NCI-H1417 treated with DMSO at 0.1 percent for 48 hours (cell line): ENCODE data around the gene TSPEAR.
"Not testable (repeated sequence)": the region's sequence is repeated elsewhere in the genome, so short reads cannot be mapped to it uniquely, and the experiment has no call there.

ENCODE experiments used
- DNase-seq: peaks from one replicate; lab custom pipeline; 2025; lab: John Stamatoyannopoulos, UW

TSPEAR gene

DNA sequence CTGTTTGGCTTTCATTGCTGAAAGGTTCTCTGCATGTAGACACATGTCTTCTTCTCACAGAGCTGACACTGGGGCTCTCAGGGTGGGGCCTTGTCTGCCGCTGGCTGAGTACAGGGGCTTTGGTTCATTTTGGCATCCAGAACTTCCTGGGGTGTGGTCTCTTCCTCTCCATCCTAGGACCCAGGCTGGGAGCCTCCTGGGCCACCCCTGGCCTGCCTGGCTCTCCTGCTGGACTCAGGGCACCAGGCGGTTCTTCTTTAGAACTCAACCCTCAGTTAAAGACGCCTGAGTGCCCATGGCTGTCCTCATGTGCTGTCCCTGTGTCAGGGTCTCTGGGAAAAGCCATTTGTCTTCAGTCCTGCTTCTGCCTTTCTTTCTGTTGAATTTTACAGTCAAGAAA, 125.5 kb downstream of the TSPEAR start:
- no peak for DNase-seq

DNA sequence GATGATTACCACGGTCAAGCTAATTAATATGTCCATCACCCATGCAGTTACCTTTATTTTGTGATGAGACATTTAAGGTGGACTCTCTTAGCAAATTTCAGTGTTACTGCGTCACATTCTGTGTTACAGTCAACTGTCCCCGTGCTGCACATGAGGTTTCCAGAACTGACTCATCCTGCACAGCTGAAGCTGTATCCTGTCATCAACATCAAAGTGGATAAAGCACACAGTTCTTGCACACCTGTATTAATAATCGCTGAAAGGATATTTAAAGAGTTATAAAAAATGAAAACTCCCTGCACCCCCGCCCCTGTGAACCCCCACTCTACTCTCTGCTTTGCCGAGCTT, 127.6 kb downstream of the TSPEAR start:
- peak; percentile 80 for DNase-seq

DNA sequence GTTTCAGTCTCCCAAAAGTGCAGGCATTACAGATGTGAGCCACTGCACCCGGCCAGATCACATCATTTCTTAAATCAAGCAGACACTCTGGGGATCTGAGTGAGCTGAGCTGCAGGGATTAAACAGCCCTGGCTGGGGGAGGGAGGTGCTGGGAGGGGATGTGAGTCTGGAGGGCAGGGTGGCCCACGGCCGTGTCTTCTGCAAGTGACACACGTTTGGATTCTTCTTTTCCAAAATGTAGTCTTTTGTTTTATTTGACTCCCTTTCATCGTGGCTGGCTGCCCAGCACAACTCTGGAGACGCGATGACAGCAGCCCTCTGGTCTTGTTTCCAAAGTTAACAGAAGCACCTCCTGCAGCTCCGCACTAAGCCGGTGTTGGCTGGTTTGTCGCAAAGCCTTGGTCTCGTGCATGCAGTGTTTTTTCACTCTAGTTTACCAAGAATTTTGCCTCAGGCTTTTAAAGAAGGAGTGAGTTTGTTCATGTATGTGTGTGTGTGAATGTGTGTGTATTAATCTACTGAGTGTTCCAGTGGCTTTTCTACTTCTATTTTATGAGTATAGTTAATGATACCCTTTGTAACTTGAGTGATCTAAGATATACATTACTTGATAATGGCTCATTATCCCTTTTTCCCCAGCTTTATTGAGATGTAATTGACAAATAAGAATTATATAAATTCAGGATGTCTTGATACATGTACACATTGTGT, 128.1 kb downstream of the TSPEAR start:
- DNase-seq = peak; percentile 80

DNA sequence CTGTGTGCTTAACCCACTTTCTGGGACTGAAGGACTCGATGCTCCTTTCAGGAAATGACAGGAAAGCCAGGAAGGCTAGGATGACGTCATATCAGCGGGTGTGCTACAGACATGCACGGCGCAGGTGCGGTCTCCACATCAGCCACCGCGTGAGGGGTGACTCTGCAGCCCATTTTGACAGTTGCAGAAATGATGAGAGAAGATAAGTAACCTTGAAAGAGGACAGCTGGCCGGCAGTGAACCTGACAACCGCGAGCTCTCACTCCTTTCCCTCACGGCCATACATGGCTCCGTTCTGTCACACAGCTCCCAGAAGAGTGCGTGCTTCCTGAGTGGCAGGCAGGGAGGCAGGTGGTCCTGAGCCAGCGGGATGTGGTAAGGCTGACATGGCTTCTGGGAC, 129.3 kb downstream of the TSPEAR start:
- no peak for DNase-seq

DNA sequence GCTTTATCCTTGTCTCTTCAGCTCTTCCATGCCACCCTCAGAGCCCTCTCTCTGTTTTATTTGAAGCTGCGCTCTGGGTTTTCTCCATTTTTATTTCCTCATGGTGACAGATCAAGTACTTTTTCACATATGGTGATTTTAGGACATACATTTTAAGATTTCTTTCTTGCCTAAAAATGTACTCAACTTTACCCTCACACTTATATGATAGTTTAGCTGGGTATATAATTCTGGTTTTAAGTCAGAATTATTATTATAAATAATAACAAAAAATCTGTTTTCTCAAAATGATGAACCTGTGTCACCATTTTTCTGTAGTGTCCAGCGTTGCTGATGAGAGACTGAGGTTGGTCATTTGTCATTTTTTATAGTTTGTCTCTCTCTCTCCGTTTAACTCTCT, 130.2 kb downstream of the TSPEAR start:
- DNase-seq = no peak

DNA sequence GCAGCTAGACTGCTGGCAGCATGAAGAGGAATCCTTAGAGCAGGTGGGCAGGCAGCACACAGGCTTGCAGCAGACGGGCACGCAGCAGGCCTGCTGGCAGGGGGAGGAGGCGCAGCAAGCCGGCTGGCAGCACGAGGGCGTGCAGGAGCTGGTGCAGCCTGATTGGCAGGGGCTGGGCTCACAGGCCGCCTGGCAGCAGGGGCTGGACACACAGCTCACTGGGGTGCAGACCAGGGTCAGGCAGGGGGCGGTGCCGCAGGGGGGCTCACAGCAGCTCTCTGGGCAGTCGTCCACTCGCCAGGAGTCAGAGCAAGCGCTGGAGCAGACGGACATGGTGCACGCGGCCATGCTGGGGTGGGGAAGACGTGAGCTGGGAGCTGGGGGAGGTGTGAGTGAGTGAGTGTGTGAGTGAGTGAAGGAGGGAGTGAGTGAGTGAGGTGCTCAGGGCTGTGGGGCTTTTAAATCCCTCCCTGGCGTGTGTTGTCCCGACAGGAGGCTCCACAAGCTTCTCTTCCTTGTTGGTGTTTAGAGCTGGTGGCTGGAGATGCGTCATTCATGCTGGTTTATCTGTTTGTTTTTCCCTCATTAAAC, 131.0 kb downstream of the TSPEAR start, which contains the start of gene KRTAP10-5:
Gene KRTAP10-5 (minus strand): TSS at position 374 of the 591 bp plus-strand sequence. CDS start 26 bp downstream, at position 348.
- not testable (repeated sequence) for DNase-seq

DNA sequence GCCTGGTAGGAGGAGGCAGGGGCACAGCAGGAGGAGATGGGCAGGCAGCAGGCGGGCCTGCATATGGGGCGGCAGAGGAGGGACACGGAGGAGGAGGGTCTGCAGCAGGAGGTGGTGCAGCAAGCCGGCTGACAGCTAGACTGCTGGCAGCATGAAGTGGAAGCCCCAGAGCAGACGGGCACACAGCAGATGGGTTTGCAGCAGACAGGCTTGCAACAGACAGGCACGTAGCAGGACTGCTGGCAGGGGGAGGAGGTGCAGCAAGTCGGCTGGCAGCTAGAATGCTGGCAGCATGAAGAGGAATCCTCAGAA, 131.6 kb downstream of the TSPEAR start:
- DNase-seq = no peak

DNA sequence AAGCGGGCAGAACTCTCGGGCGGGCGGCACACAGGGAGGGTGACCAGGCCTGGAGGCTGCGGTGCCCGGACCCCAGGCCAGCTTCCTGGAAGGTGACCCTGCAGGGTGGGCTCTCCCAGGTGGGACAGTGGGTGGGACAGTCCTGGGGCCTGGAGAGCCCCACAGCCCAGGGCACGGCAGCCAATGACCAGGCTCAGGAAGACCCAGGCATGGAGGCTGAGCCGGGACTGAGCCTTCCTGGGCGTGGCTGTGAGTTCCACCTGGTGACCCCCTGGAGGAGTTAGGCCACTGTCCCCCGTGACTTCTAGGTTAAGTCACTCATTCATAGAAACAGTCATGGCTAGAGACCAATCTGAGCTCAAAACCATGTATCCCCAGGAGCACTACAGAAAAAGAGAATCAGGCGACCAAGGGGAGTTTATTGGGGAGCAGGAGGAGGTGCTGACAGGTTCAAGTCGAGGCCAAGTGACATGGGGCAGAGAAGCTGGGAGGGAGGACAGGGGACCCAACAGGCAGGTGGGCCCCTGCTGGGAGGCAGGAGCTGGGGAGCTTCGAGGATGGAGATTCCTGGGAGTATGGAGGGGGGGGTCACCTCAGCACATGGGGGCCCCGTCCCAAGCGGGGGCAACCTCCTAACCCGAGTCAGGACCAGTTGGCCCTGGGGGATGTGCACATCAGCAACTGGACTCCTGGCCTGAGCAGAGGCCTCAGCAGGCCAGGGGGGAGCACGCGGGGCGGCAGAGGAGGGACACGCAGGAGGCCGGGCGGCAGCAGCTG, 132.1 kb downstream of the TSPEAR start:
- no peak for DNase-seq

DNA sequence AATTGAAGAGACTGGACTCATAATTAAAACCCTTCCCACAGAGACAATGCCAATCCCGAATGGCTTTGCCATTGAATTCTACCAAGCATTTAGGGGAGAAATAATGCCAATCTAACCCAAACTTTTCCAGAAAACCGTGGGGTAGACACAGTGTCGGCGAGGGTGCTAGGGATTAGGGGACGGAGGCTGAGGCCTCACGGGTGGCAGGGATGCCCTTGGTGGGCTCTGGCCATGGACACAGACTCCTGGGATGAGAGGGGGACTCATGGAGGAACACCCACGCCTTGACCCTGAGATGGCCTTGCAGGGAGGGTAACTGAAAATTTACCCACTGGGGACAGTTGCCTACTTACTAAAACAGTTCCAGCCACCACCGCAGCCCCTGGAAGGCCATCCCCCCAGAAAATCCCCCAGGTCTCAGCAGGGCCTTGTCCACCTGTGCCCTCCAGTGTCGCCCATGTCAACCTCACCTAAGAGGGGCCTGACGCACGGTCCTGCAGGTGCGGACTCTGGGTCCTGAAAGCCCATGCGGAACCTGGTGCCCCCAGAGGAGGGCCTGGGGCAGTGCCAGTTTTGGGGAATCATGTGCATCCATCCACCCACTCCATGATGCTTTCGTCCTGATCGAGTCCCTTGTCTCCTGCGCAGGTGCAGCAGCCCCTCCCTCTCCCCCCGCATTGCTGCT, 132.9 kb downstream of the TSPEAR start:
- DNase-seq = no peak

DNA sequence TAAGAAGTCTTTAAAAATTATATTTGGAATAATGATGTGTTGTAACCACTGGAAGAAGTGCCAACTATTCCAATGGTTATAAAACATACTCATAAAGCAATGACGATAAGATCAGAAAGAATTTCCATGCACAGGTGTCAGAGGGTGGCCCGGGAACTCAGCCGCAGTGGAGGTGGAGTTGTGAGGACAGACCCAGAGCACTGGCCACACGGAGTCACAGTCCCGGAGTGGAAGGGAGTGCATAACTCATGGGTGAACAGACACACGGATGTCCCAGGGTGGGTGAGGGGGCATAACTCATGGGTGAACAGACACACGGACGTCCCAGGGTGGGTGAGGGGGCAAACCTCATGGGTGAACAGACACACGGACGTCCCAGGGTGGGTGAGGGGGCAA, 135.3 kb downstream of the TSPEAR start:
- no peak for DNase-seq

DNA sequence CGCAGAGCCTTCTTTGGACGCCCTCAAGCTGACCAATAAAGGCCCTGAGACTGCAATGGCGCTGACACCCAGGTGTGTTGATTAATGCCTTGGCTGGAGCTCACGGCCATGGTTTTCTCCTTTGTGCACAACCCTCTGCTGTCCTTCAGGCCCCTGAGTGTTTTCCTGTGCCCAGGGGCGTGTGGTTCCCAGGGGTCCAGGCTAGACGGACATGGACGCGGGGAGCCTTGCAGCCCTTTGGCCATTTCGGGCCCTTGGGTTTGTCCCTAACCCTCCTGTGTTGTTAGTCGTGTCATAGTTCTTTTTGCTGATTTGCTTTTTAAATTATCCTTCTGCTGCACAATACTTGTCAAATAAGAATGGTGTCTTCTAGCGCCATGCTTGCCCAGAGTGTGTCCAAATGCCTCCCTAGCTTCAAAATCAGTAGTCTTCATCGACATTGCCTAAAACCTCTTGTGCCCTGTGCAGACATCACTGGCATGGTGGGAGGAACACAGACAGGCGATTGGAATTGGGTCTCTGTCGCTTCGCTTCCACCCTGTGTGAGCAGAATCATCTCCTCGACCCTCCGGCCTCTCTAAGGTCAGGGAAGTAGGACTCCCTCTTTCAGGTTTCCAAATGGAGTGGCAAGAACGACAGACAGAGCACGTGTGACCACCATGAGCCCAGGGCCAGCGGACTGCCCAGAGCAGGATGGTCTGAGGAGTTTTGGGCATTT, 135.9 kb downstream of the TSPEAR start:
- no peak for DNase-seq

DNA sequence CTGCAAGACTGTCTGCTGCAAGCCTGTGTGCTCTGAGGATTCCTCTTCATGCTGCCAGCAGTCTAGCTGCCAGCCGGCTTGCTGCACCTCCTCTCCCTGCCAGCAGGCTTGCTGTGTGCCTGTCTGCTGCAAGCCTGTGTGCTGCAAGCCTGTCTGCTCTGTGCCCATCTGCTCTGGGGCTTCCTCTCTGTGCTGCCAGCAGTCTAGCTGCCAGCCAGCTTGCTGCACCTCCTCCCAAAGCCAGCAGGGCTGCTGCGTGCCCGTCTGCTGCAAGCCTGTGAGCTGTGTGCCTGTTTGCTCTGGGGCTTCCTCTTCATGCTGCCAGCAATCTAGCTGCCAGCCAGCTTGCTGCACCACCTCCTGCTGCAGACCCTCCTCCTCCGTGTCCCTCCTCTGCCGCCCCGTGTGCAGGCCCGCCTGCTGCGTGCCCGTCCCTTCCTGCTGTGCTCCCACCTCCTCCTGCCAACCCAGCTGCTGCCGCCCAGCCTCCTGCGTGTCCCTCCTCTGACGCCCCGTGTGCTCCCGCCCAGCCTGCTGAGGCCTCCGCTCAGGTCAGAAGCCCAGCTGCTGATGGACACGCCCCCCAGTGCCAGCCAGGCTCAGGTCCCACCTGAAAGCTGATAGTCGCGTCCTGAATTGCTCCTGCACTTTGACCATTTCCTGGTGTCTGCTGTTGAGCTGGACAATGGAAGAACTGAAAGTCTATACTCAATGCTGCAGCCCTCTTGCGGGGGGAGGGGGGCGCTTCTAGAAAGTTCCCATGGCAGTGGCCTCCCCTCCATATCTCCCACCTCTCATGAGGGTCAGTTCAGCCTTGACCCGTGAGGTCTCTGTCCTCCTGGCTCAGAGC, 136.7 kb downstream of the TSPEAR start:
- DNase-seq = no peak

DNA sequence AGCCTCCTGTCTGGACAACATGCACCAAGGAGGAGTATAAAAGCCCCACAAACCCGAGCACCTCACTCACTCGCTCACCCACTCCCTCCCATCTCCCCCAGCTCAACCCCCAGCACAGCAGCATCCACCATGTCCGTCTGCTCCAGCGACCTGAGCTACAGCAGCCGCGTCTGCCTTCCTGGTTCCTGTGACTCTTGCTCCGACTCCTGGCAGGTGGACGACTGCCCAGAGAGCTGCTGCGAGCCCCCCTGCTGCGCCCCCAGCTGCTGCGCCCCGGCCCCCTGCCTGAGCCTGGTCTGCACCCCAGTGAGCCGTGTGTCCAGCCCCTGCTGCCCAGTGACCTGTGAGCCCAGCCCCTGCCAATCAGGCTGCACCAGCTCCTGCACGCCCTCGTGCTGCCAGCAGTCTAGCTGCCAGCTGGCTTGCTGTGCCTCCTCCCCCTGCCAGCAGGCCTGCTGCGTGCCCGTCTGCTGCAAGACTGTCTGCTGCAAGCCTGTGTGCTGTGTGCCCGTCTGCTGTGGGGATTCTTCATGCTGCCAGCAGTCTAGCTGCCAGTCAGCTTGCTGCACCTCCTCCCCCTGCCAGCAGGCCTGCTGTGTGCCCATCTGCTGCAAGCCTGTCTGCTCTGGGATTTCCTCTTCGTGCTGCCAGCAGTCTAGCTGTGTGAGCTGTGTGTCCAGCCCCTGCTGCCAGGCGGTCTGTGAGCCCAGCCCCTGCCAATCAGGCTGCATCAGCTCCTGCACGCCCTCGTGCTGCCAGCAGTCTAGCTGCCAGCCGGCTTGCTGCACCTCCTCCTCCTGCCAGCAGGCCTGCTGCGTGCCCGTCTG, 137.5 kb downstream of the TSPEAR start, which contains the start of gene KRTAP10-4:
Gene KRTAP10-4 (plus strand): TSS at position 100 of the 827 bp plus-strand sequence. CDS start 30 bp downstream, at position 130.
- DNase-seq = not testable (repeated sequence)

DNA sequence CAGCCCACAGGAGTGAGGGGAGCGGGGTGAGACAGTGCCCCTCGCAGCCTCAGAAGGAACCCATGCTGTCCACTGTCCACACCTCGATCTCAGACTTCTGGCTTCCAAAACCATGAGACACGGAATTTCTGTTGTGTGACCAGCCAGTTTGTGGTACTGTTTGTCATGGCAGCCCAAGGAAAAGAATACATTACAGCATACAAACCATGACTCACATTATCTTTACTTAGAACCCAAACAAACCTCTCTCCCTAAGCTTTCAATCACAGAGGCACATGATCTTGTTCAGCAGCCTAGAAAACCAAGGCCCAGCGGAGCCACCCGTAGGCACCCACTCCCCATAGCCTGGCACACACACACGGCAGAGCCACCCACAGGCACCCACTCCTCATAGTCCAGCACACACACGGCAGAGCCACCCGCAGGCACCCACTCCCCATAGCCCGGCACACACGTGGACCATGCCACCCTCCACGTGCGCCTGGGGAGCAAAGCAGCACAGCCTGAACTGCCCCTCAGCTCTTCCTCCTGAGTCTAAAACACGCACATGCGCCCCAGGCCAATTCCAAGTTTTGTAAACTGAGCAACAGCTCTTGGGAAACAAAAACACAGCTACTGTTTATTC, 138.3 kb downstream of the TSPEAR start:
- no peak for DNase-seq

DNA sequence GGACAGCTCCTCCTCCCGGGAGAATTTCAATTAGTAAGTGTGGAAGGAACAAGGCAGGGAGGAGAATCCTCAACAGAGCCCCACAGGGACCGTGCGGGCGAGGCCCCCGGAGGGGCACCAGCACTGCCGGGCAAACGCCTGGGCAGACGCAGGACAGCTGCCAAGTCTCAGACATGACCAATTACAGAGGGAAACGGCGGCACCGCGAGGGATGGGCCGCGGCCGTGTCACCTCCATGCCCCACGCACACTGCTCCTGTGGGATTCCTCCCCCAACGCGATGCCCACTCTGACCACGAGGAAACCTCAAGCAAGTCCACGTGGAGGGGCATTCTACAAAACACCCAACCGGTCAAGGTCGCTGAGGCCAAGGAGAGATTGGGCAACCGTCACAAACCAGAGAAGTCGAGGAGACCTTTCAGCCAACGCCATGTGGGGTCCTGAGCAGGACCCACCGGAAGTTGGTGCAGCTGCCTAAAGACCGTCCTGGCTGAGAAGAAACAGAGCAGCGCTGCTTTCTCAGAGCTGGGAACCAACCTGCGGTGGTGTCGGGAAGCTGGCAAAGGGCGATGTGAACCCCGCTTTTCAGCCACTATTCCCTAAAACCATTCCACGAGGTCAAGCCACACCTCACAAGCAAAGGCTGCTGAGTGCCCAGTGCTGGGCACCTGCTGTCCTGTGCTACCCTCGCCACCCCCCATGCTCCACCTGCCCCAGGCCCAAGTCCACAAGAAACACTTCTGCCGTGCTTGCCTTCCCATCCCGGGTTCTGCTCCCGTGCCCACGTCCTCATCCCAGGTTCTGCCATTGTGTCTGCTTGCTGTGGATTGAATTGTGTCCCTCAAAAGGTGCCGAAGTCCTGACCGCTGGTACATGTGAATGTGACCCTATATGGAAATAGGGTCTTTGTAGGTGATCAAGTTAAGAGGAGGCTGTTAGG, 139.3 kb downstream of the TSPEAR start:
- no peak for DNase-seq

DNA sequence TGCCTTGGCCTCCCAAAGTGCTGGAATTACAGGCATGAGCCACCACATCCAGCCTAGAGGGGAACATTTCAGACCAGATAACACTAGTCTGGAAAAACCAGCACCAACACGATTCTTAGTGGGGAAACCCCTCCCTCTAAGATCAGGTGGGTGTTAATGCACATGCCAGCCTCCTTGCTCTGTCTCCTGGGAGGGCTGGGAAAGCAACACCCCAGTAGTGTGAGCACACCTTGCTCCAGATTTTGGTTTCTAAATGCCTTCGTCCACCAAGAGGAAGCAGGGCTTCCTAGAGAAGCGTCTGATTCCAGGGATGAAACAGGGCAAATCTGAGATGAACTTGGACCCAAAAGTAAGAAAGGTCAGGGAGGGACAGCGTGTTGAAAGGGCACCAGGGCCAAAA, 140.1 kb downstream of the TSPEAR start:
- DNase-seq = no peak

DNA sequence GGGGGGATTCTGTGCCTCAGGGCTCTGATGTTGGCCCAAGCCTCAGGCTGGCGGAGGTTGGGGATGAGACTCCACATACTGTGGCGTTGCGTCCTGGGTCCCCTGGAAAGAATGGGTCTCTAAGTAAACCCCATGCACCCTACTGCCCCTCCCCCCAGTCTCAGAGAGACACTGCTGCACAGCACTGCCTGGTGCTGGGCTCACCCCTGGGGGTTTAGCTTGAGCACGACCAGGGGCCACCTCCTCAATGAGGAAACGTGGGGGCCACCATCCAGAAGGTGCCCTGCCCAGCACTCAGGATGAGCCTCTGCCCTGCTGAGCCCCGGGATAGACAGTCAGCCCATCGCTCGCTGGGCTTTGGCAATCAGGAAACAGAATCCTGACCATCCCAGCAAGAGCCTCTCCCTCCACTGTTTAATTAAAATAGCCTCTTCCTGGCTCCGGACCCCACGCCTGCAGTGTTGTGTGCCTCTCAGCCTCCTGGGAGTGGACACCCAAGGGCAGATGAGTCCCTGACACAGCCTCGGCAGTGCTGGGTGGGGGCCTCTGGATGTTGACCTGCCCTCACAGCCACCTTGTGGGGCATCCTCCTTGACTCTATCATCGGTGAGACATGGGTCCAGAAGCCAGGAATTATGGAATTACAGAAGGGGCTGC, 141.4 kb downstream of the TSPEAR start:
- DNase-seq = no peak
